Keratinocyte (primary cell): ENCODE data around the gene SUN1. TPM values are rescaled to one million over a fixed set of nuclear protein-coding genes. Genes with fewer than 3 reads are reported as not detected.
A peak's percentile ranks its signal among the peaks of the same experiment; 100 is the strongest.

Experiments used
- DNase-seq: peaks from one replicate; pipeline ENCODE4 v3.0.0-alpha.2; 2011; ENCODE audit warnings: low read depth, missing footprints, low spot score
- FAIRE-seq: peaks from 2 replicates; lab custom pipeline; 2011; peaks lifted over from hg19 to GRCh38; lab: Jason Lieb, UNC
- H2AFZ ChIP-seq: 2 replicates; pipeline ENCODE4 v1.6.0; 2012; ENCODE audit warnings: low read length, control low read depth, inconsistent platforms; ENCODE audit not compliant: control insufficient read depth
- H3K27ac ChIP-seq: 2 replicates; pipeline ENCODE4 v1.5.1; 2011; ENCODE audit warnings: low read length; ENCODE audit not compliant: control insufficient read depth, insufficient read depth
- H3K27me3 ChIP-seq: 3 replicates; pipeline ENCODE4 v1.6.0; 2011; ENCODE audit warnings: low read length; ENCODE audit not compliant: control insufficient read depth, insufficient read depth; ENCODE audit errors: extremely low read depth
- H3K36me3 ChIP-seq, 2 experiments: 2 replicates in 1 of 2; 3 replicates in 1 of 2; pipeline ENCODE4 v1.5.1; 2011; ENCODE audit warnings: low read length in 2 of 2, mild to moderate bottlenecking in 1 of 2; ENCODE audit not compliant: control insufficient read depth in 2 of 2, insufficient read depth in 2 of 2; ENCODE audit errors: extremely low read depth in 1 of 2
- H3K4me1 ChIP-seq: 3 replicates; pipeline ENCODE4 v1.5.1; 2011; ENCODE audit warnings: low read length; ENCODE audit not compliant: control insufficient read depth, insufficient read depth; ENCODE audit errors: extremely low read depth
- H3K4me2 ChIP-seq: 3 replicates; pipeline ENCODE4 v1.6.0; 2011; ENCODE audit warnings: low read depth, low read length; ENCODE audit not compliant: control insufficient read depth, insufficient read depth; ENCODE audit errors: extremely low read depth
- H3K4me3 ChIP-seq, 3 experiments: fragments of 200-600 bp in 1 of 3; sonication (generic) in 1 of 3; 2 replicates in 2 of 3; 3 replicates in 1 of 3; pipeline ENCODE4 v1.5.1; 2011 to 2016; ENCODE audit warnings: low read length in 3 of 3, mild to moderate bottlenecking in 3 of 3, control low read depth in 2 of 3, inconsistent platforms in 1 of 3, low read depth in 1 of 3, mixed read lengths in 1 of 3, mixed run types in 1 of 3, moderate library complexity in 1 of 3; ENCODE audit not compliant: control insufficient read depth in 2 of 3, insufficient read depth in 2 of 3; ENCODE audit errors: extremely low read depth in 1 of 3
- H3K79me2 ChIP-seq: 2 replicates; pipeline ENCODE4 v1.6.0; 2012; ENCODE audit warnings: low read length; ENCODE audit not compliant: control insufficient read depth, insufficient read depth
- H3K9ac ChIP-seq: 3 replicates; pipeline ENCODE4 v1.6.0; 2011; ENCODE audit warnings: low read length; ENCODE audit not compliant: control insufficient read depth, insufficient read depth; ENCODE audit errors: extremely low read depth
- H3K9me1 ChIP-seq: 3 replicates; pipeline ENCODE4 v1.6.0; 2011; ENCODE audit warnings: low read length; ENCODE audit not compliant: control insufficient read depth, insufficient read depth; ENCODE audit errors: extremely low read depth
- H3K9me3 ChIP-seq: 2 replicates; pipeline ENCODE4 v1.5.1; 2012; ENCODE audit warnings: low read depth, low read length; ENCODE audit not compliant: control insufficient read depth
- H4K20me1 ChIP-seq: 3 replicates; pipeline ENCODE4 v1.6.0; 2011; ENCODE audit warnings: low read length; ENCODE audit not compliant: control insufficient read depth, insufficient read depth; ENCODE audit errors: extremely low read depth
- CTCF ChIP-seq, 3 experiments: IDR thresholded peaks in 1 of 3; conservative IDR thresholded peaks in 1 of 3; optimal IDR thresholded peaks in 1 of 3; 2 replicates in 2 of 3; 3 replicates in 1 of 3; pipeline versions ENCODE3 to v1.5.1; 2011; ENCODE audit warnings: low read length in 3 of 3, mild to moderate bottlenecking in 3 of 3, moderate library complexity in 2 of 3, control low read depth in 1 of 3, inconsistent platforms in 1 of 3; ENCODE audit not compliant: insufficient read depth in 2 of 3; ENCODE audit errors: extremely low read depth in 1 of 3
- EZH2 ChIP-seq: IDR thresholded peaks from one replicate; pipeline ENCODE4 v1.6.1; 2012; ENCODE audit warnings: inconsistent platforms, mild to moderate bottlenecking, low read length, moderate library complexity
- dilution Hi-C: fragments of 300-500 bp; cut with MboI; formaldehyde crosslinking; loops from one replicate; pipeline ENCODE4 v1.7.0; 2020; ENCODE audit warnings: low sequenced_read_pairs; ENCODE audit not compliant: extremely low pct_ligation_motif_present
- polyA plus RNA-seq, 5 experiments: library from polyadenylated mRNA; depleted of rRNA in 3 of 5; stranded (reverse) in 3 of 5; stranded (forward) in 1 of 5; unstranded in 1 of 5; fragments of >200 nt; gene quantifications; 1 replicate in 1 of 5; 2 replicates in 3 of 5; 3 replicates in 1 of 5; pipeline versions ENCODE4 v1.2.1 to v1.2.3, GENCODE V29; 2011 to 2012; ENCODE audit warnings: missing spikeins in 2 of 5, low read depth in 1 of 5, low replicate concordance in 1 of 5

Gene SUN1
- polyA plus RNA-seq, 1 donor (not counting 4 experiments of a cell fraction or from before 2014, with no cell fraction given) = 166 TPM

GRCh38 chr7:822692-823276 lies 9.5 kb upstream of the SUN1 start:
- dilution Hi-C loops = no loop called here
- peak overlapping the region; percentile 53 for H3K9ac ChIP-seq
- H3K9me1 ChIP-seq = no peaks in the 10 kb centered on the region
- H3K27ac ChIP-seq = peak overlapping the region; percentile 49
- FAIRE-seq (no peak), DNase-seq (no peak)
- no peaks in the 10 kb centered on the region for H3K9me3 ChIP-seq
- H3K36me3 ChIP-seq = peaks cover 0 to 15% of the 10 kb centered on the region in 2 experiments
- H3K4me2 ChIP-seq = peak overlapping the region; percentile 69
- peaks cover 96% of the 10 kb centered on the region for H3K79me2 ChIP-seq
- no peak overlapping the region for H2AFZ ChIP-seq
- peaks cover 46% of the 10 kb centered on the region for H3K4me1 ChIP-seq
- H4K20me1 ChIP-seq = peaks cover 6% of the 10 kb centered on the region
- H3K4me3 ChIP-seq = no peak overlapping the region
- H3K27me3 ChIP-seq = no peaks in the 10 kb centered on the region
- peak in 2 of 3 experiments; percentile 26 to 53 for TF ChIP-seq CTCF (optimal IDR thresholded peaks at IDR 0.05 in 1 of 3, IDR thresholded peaks at IDR 0.05 in 1 of 3, conservative IDR thresholded peaks at IDR 0.05 in 1 of 3; ENCODE audit: extremely low read depth in 1 of 3, insufficient read depth in 2 of 3, low read length in 3 of 3)
- no peak for TF ChIP-seq EZH2

DNA sequence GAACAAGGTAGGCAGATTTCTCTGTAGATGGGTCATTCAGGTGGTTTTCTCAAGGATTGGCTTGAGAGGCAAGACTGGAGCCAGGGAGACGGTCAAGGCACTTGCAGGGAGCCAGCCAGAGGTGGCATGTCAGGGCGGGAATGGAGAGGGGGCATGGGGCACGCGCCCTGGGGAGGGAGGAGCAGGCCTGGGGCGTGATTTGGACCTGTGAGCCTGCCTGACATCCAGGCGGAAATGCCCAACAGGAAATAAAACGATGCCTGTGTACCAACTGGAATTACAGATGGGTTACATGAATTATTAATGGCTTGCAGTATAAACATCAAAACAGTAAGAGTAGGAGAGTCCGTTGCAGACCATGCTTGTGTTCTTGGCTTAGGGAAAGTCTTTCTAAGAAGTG lies 8.6 kb upstream of the SUN1 start:
- DNase-seq (no peak), FAIRE-seq (peak; percentile 29)
- Histone ChIP-seq H3K9me3 (no peaks in the 10 kb centered on the region), H3K4me1 (peaks cover 43% of the 10 kb centered on the region), H3K4me3 (peak overlapping the region in 1 of 3 experiments; percentile 25), H4K20me1 (peaks cover 4% of the 10 kb centered on the region), H3K79me2 (peaks cover 96% of the 10 kb centered on the region), H3K9me1 (no peaks in the 10 kb centered on the region), H3K36me3 (peaks cover 0 to 15% of the 10 kb centered on the region in 2 experiments), H3K4me2 (peak overlapping the region; percentile 69), H2AFZ (no peak overlapping the region), H3K27ac (peak overlapping the region; percentile 49), H3K9ac (peak overlapping the region; percentile 53), H3K27me3 (no peaks in the 10 kb centered on the region)
- TF ChIP-seq CTCF (optimal IDR thresholded peaks at IDR 0.05 in 1 of 3, IDR thresholded peaks at IDR 0.05 in 1 of 3, conservative IDR thresholded peaks at IDR 0.05 in 1 of 3; ENCODE audit: extremely low read depth in 1 of 3, insufficient read depth in 2 of 3, low read length in 3 of 3) = no peak
- no peak for TF ChIP-seq EZH2
- dilution Hi-C loops = no loop called here
